A549 (cell line): ENCODE data around the gene MTHFR. TPM values are rescaled to one million over a fixed set of nuclear protein-coding genes. Genes with fewer than 3 reads are reported as not detected.
A peak's percentile ranks its signal among the peaks of the same experiment; 100 is the strongest.

Experiments
- ATAC-seq, 2 experiments: fragments of 200-7000 bp in 1 of 2; fragments of >200 bp in 1 of 2; cut with Nextera tagmentation in 1 of 2; cut with Tn5 transposase in 1 of 2; 3 replicates each; pipeline versions ENCODE4 v1.8.0 to v1.9.1; 2018 to 2020; ENCODE audit warnings: mild to moderate bottlenecking in 1 of 2, moderate library complexity in 1 of 2
- CTCF ChIA-PET: fragments of 300-600 bp; sonication (Branson Sonifier 250); formaldehyde crosslinking; extraction: SDS; loops from one replicate; lab custom pipeline; 2021; ENCODE audit warnings: antibody characterized with exemption, inconsistent platforms; lab: Yijun Ruan, JAX
- POLR2A ChIA-PET: fragments of 350-600 bp; formaldehyde crosslinking; extraction: SDS; loops from one replicate; lab custom pipeline; 2021; ENCODE audit warnings: antibody characterized with exemption, inconsistent platforms; lab: Yijun Ruan, JAX
- DNase-seq, 2 experiments: peaks; one replicate each; pipeline versions ENCODE4 v3.0.0 to v3.0.0-alpha.2; 2011 to 2016; ENCODE audit warnings: low read depth in 1 of 2, low spot score in 1 of 2
- FAIRE-seq: peaks from 2 replicates; lab custom pipeline; 2011; peaks lifted over from hg19 to GRCh38; lab: Jason Lieb, UNC
- H3K27ac ChIP-seq, 2 experiments: fragments of >200 bp; sonication (Bioruptor Twin); formaldehyde crosslinking; 3 replicates each; pipeline ENCODE4 v1.5.1; 2016 to 2017
- H3K4me1 ChIP-seq: fragments of >200 bp; sonication (Bioruptor Twin); formaldehyde crosslinking; 3 replicates; pipeline ENCODE4 v1.6.1; 2016
- H3K4me2 ChIP-seq: fragments of >200 bp; sonication (Bioruptor Twin); formaldehyde crosslinking; 3 replicates; pipeline ENCODE4 v1.6.1; 2016
- H3K4me3 ChIP-seq: fragments of >200 bp; sonication (Bioruptor Twin); formaldehyde crosslinking; 3 replicates; pipeline ENCODE4 v1.5.1; 2016
- H3K9me3 ChIP-seq: fragments of >200 bp; sonication (Bioruptor Twin); formaldehyde crosslinking; 3 replicates; pipeline ENCODE4 v1.6.1; 2016
- CBX2 ChIP-seq: fragments of 200-600 bp; sonication (generic); IDR thresholded peaks from 2 replicates; pipeline ENCODE4 v1.6.1; 2016; ENCODE audit warnings: low read depth, mild to moderate bottlenecking, borderline replicate concordance
- CEBPB ChIP-seq, 2 experiments: fragments of >200 bp in 1 of 2; sonication (Bioruptor Twin) in 1 of 2; formaldehyde crosslinking in 1 of 2; IDR thresholded peaks; 2 replicates each; pipeline ENCODE4 v1.6.1; 2012 to 2016
- CHD4 ChIP-seq: fragments of 200-600 bp; sonication (generic); IDR thresholded peaks from 2 replicates; pipeline ENCODE4 v1.6.1; 2016; ENCODE audit warnings: antibody characterized with exemption, mild to moderate bottlenecking, borderline replicate concordance
- EHF ChIP-seq: fragments of 250-450 bp; sonication (Bioruptor Pico); IDR thresholded peaks from 2 replicates; pipeline ENCODE4 v1.5.0; 2020; ENCODE audit warnings: mild to moderate bottlenecking
- ESRRA ChIP-seq: fragments of 150-350 bp; IDR thresholded peaks from 2 replicates; pipeline ENCODE4 v1.6.1; 2014; ENCODE audit warnings: mild to moderate bottlenecking, low read length, borderline replicate concordance
- HES2 ChIP-seq: fragments of >200 bp; sonication (Bioruptor Twin); formaldehyde crosslinking; IDR thresholded peaks from 2 replicates; pipeline ENCODE4 v1.6.1; 2016
- HEYL ChIP-seq: fragments of 250-450 bp; sonication (Bioruptor Pico); IDR thresholded peaks from 2 replicates; pipeline ENCODE4 v1.8.0; 2021; ENCODE audit warnings: mild to moderate bottlenecking, moderate library complexity
- HMGXB4 ChIP-seq: fragments of 250-450 bp; sonication (Bioruptor Pico); IDR thresholded peaks from 2 replicates; pipeline ENCODE4 v1.5.0; 2021; ENCODE audit warnings: mild to moderate bottlenecking, moderate library complexity, borderline replicate concordance
- HOXA7 ChIP-seq: fragments of 250-450 bp; sonication (Bioruptor Pico); IDR thresholded peaks from 2 replicates; pipeline ENCODE4 v1.5.0; 2020; ENCODE audit warnings: mild to moderate bottlenecking, moderate library complexity
- HOXB13 ChIP-seq: fragments of 250-450 bp; sonication (Bioruptor Pico); IDR thresholded peaks from 2 replicates; pipeline ENCODE4 v1.5.0; 2020; ENCODE audit warnings: low read depth, mild to moderate bottlenecking, moderate library complexity
- HOXB5 ChIP-seq: fragments of 250-450 bp; sonication (Bioruptor Pico); IDR thresholded peaks from 2 replicates; pipeline ENCODE4 v1.5.0; 2020; ENCODE audit warnings: mild to moderate bottlenecking, moderate library complexity
- JUNB ChIP-seq: fragments of >200 bp; sonication (Bioruptor Twin); formaldehyde crosslinking; IDR thresholded peaks from 2 replicates; pipeline ENCODE4 v1.6.1; 2016
- KDM5A ChIP-seq: fragments of 200-600 bp; sonication (generic); IDR thresholded peaks from 2 replicates; pipeline ENCODE4 v1.6.1; 2016; ENCODE audit warnings: antibody characterized with exemption, mild to moderate bottlenecking
- MAFK ChIP-seq: fragments of 450-650 bp; IDR thresholded peaks from 2 replicates; pipeline ENCODE4 v1.6.1; 2014; ENCODE audit not compliant: partially characterized antibody
- MYC ChIP-seq: IDR thresholded peaks from 2 replicates; pipeline ENCODE4 v1.6.1; 2012; ENCODE audit warnings: mild to moderate bottlenecking, inconsistent platforms, low read length, improper control_type of control experiment, borderline replicate concordance
- NPAS2 ChIP-seq: fragments of 250-450 bp; sonication (Bioruptor Pico); IDR thresholded peaks from 2 replicates; pipeline ENCODE4 v1.8.0; 2022; ENCODE audit warnings: mild to moderate bottlenecking, moderate library complexity, borderline replicate concordance
- PBX3 ChIP-seq: IDR thresholded peaks from 2 replicates; pipeline ENCODE4 v1.6.1; 2012
- PHF8 ChIP-seq: fragments of 200-600 bp; sonication (generic); IDR thresholded peaks from 2 replicates; pipeline ENCODE4 v1.6.1; 2016; ENCODE audit warnings: low read depth, mild to moderate bottlenecking, antibody characterized with exemption, moderate library complexity, borderline replicate concordance
- POLR2A ChIP-seq: IDR thresholded peaks from 2 replicates; pipeline ENCODE4 v1.6.1; 2012; ENCODE audit warnings: mild to moderate bottlenecking, low read length
- POLR2AphosphoS2 ChIP-seq: conservative IDR thresholded peaks from 2 replicates; pipeline ENCODE4 v1.6.1; 2012; ENCODE audit warnings: low read length, improper control_type of control experiment, inconsistent platforms
- RAD21 ChIP-seq, 2 experiments: fragments of >200 bp in 1 of 2; sonication (Bioruptor Twin) in 1 of 2; formaldehyde crosslinking in 1 of 2; IDR thresholded peaks in 1 of 2; conservative IDR thresholded peaks in 1 of 2; 2 replicates in 1 of 2; 3 replicates in 1 of 2; pipeline ENCODE4 v1.6.1; 2012 to 2018; ENCODE audit warnings: inconsistent platforms in 1 of 2
- RARB ChIP-seq: fragments of 250-450 bp; sonication (Bioruptor Pico); IDR thresholded peaks from 2 replicates; pipeline ENCODE4 v1.8.0; 2021; ENCODE audit warnings: mild to moderate bottlenecking, moderate library complexity
- REST ChIP-seq: fragments of 200-600 bp; sonication (generic); IDR thresholded peaks from 2 replicates; pipeline ENCODE4 v1.6.1; 2016; ENCODE audit warnings: antibody characterized with exemption, mild to moderate bottlenecking, moderate library complexity
- RNF2 ChIP-seq: fragments of 200-600 bp; sonication (generic); IDR thresholded peaks from 2 replicates; pipeline ENCODE4 v1.6.1; 2016; ENCODE audit warnings: low read depth, mild to moderate bottlenecking, antibody characterized with exemption, moderate library complexity, borderline replicate concordance
- SREBF2 ChIP-seq: fragments of 450-650 bp; IDR thresholded peaks from 2 replicates; pipeline ENCODE4 v1.6.1; 2014; ENCODE audit warnings: mild to moderate bottlenecking, moderate library complexity
- TFCP2L1 ChIP-seq: fragments of 250-450 bp; sonication (Bioruptor Pico); IDR thresholded peaks from 2 replicates; pipeline ENCODE4 v1.5.0; 2021; ENCODE audit warnings: mild to moderate bottlenecking
- USF2 ChIP-seq: fragments of 450-650 bp; IDR thresholded peaks from 2 replicates; pipeline ENCODE4 v1.6.1; 2014; ENCODE audit warnings: antibody characterized with exemption
- ZFP36 ChIP-seq: fragments of 450-650 bp; IDR thresholded peaks from 2 replicates; pipeline ENCODE4 v1.6.1; 2014; ENCODE audit warnings: borderline replicate concordance; ENCODE audit not compliant: partially characterized antibody
- ZNF302 ChIP-seq: fragments of 250-450 bp; sonication (Bioruptor Pico); IDR thresholded peaks from 2 replicates; pipeline ENCODE4 v1.9.0; 2021; ENCODE audit warnings: inconsistent platforms, mild to moderate bottlenecking, moderate library complexity
- WGBS: methylation state at CpG from one replicate; pipeline ENCODE4 v1.1.6; 2017; ENCODE audit errors: missing lambda C conversion rate; 5-methylcytosine and 5-hydroxymethylcytosine counted together
- polyA plus RNA-seq, 4 experiments: library from polyadenylated mRNA; depleted of rRNA in 3 of 4; stranded (reverse); fragments of >200 nt; fragmentation: RNase III in 1 of 4; extraction: RNeasy Plus Mini Kit Qiagen cat#74134 plus additional on column Dnase treatment in 1 of 4; gene quantifications; 2 replicates in 3 of 4; 3 replicates in 1 of 4; pipeline ENCODE4 v1.2.3, GENCODE V29; 2011 to 2017

MTHFR gene
- polyA plus RNA-seq, 2 of the 4 experiments (the other 2 are of a cell fraction) = 4.5 to 5.2 TPM

- peaks cover 22% of the 10 kb centered on the region for H3K4me1 ChIP-seq
- WGBS = 96% methylated on average over 9 of the region's 14 CpGs
- FAIRE-seq (no peak), ATAC-seq (no peak), DNase-seq (no peak)
- CTCF ChIA-PET = interaction anchor here (0.6 to 1.4 kb wide), 2 partner anchors 69 to 524 kb away, joined by 4 to 5 read pairs; no protein-coding TSS in a partner anchor
- no peak overlapping the region for H3K27ac ChIP-seq
- TF ChIP-seq EHF (CRISPR knock-in tag) (no peak), CBX2 (no peak), RAD21 (conservative IDR thresholded peaks at IDR 0.05 in 1 of 2, IDR thresholded peaks at IDR 0.05 in 1 of 2) (no peak), JUNB (no peak), POLR2A (no peak), HOXB5 (CRISPR knock-in tag) (no peak), HOXA7 (no peak), NPAS2 (no peak), POLR2AphosphoS2 (no peak), CEBPB (IDR thresholded peaks at IDR 0.05) (no peak), ZNF302 (CRISPR knock-in tag) (no peak), HEYL (CRISPR knock-in tag) (no peak), ZFP36 (no peak), TFCP2L1 (CRISPR knock-in tag) (no peak), HES2 (no peak), MAFK (no peak), PHF8 (no peak)
- H3K4me2 ChIP-seq = no peak overlapping the region
- H3K4me3 ChIP-seq = no peak overlapping the region
- H3K9me3 ChIP-seq = no peaks in the 10 kb centered on the region
- POLR2A ChIA-PET = interaction anchor here (1.8 kb wide), 1 partner anchor 119 kb away, joined by 6 read pairs; no protein-coding TSS in a partner anchor
These were observed 17.2 kb downstream of the MTHFR start for GRCh38 chr1:11788549-11789053.

- 0 out of 3 replicates have a peak overlapping the region, but pooled peaks have one; percentile 14 for H3K4me2 ChIP-seq
- FAIRE-seq (no peak), ATAC-seq (peak in 1 of 2 experiments; percentile 6; a peak in 1 of 6 replicates), DNase-seq (no peak)
- POLR2A ChIA-PET = interaction anchor here (1.4 to 1.8 kb wide), 2 partner anchors 10 to 120 kb away, joined by 4 to 6 read pairs; no protein-coding TSS in a partner anchor
- peaks cover 22% of the 10 kb centered on the region for H3K4me1 ChIP-seq
- CTCF ChIA-PET = interaction anchor here (0.6 to 4.7 kb wide), 2 partner anchors 13 to 525 kb away, joined by 5 to 26 read pairs; no protein-coding TSS in a partner anchor
- H3K27ac ChIP-seq = peak overlapping the region in 1 of 2 experiments; percentile 49; a peak in 1 of 6 replicates
- H3K4me3 ChIP-seq = no peak overlapping the region
- WGBS = 90% methylated on average over 7 of the region's 14 CpGs
- no peaks in the 10 kb centered on the region for H3K9me3 ChIP-seq
- TF ChIP-seq PBX3 = no peak
- TF ChIP-seq HOXB13 (CRISPR knock-in tag) = no peak
- TF ChIP-seq RNF2 = no peak
- no peak for TF ChIP-seq HMGXB4 (CRISPR knock-in tag)
- no peak for TF ChIP-seq SREBF2
- no peak for TF ChIP-seq TFCP2L1 (CRISPR knock-in tag)
- TF ChIP-seq RARB (CRISPR knock-in tag) = no peak
- no peak for TF ChIP-seq NPAS2
- TF ChIP-seq RAD21 (conservative IDR thresholded peaks at IDR 0.05 in 1 of 2, IDR thresholded peaks at IDR 0.05 in 1 of 2) = no peak
- no peak for TF ChIP-seq ZNF302 (CRISPR knock-in tag)
- no peak for TF ChIP-seq USF2
- no peak for TF ChIP-seq CHD4
- no peak for TF ChIP-seq CBX2
- no peak for TF ChIP-seq HEYL (CRISPR knock-in tag)
- no peak for TF ChIP-seq REST
- no peak for TF ChIP-seq HOXA7
- TF ChIP-seq KDM5A = no peak
- no peak for TF ChIP-seq ESRRA
- no peak for TF ChIP-seq MYC
These were observed 17.8 kb downstream of the MTHFR start for GRCh38 chr1:11787804-11788436.
